HEK293 (cell line): Measurements from ENCODE around the gene KRTAP9-7.
"Not testable (repeated sequence)": the region's sequence is repeated elsewhere in the genome, so short reads cannot be mapped to it uniquely, and the experiment has no call there.

ENCODE experiments used
- CTCF ChIA-PET: fragments of 350-600 bp; formaldehyde crosslinking; extraction: SDS; loops from one replicate; lab custom pipeline; 2021; ENCODE audit warnings: antibody characterized with exemption; lab: Yijun Ruan, JAX
- POLR2A ChIA-PET: fragments of 300-600 bp; formaldehyde crosslinking; extraction: SDS; loops from one replicate; lab custom pipeline; 2020; ENCODE audit warnings: antibody characterized with exemption, inconsistent platforms; lab: Yijun Ruan, JAX
- H3K27ac ChIP-seq: fragments of 200-500 bp; sonication (Bioruptor generic); 2 replicates; pipeline ENCODE4 v1.5.1; 2014; ENCODE audit warnings: low read depth, low read length, control low read depth, inconsistent platforms; ENCODE audit errors: extremely low read depth
- H3K36me3 ChIP-seq, 2 experiments: fragments of 200-500 bp in 1 of 2; sonication (Bioruptor generic) in 1 of 2; 1 replicate in 1 of 2; 2 replicates in 1 of 2; pipeline ENCODE4 v1.5.1; 2014 to 2017; ENCODE audit warnings: inconsistent platforms in 2 of 2, low read length in 2 of 2; ENCODE audit not compliant: control insufficient read depth in 2 of 2, insufficient read depth in 1 of 2
- H3K4me1 ChIP-seq: fragments of 200-500 bp; sonication (Bioruptor generic); 2 replicates; pipeline ENCODE4 v1.5.1; 2014; ENCODE audit warnings: mild to moderate bottlenecking, low read length, inconsistent platforms; ENCODE audit not compliant: control insufficient read depth, insufficient read depth
- H3K4me3 ChIP-seq: 2 replicates; pipeline ENCODE4 v1.5.1; 2011; ENCODE audit warnings: low read depth, mild to moderate bottlenecking, control low read depth, low read length, moderate library complexity
- H3K9me3 ChIP-seq: fragments of 200-500 bp; sonication (Bioruptor generic); 2 replicates; pipeline ENCODE4 v1.5.1; 2014; ENCODE audit warnings: low read depth, low read length, inconsistent platforms; ENCODE audit not compliant: control insufficient read depth, insufficient read depth
- CTCF ChIP-seq: fragments of 450-650 bp; formaldehyde crosslinking; IDR thresholded peaks from 2 replicates; pipeline ENCODE4 v1.5.1; 2016; ENCODE audit warnings: missing biosample characterization, missing genetic modification characterization
- INSM2 ChIP-seq: fragments of 450-650 bp; formaldehyde crosslinking; IDR thresholded peaks from 2 replicates; pipeline ENCODE4 v1.5.1; 2016; ENCODE audit warnings: missing biosample characterization, missing genetic modification characterization
- PRDM10 ChIP-seq: fragments of 450-650 bp; formaldehyde crosslinking; IDR thresholded peaks from 2 replicates; pipeline ENCODE4 v1.5.1; 2016; ENCODE audit warnings: missing biosample characterization, missing genetic modification characterization
- SCRT1 ChIP-seq: fragments of 450-650 bp; formaldehyde crosslinking; IDR thresholded peaks from 2 replicates; pipeline ENCODE4 v1.5.1; 2016; ENCODE audit warnings: missing biosample characterization, missing genetic modification characterization, borderline replicate concordance
- SCRT2 ChIP-seq: fragments of 450-650 bp; formaldehyde crosslinking; IDR thresholded peaks from 2 replicates; pipeline ENCODE4 v1.5.1; 2016; ENCODE audit warnings: missing biosample characterization, missing genetic modification characterization
- TCF7L2 ChIP-seq: IDR thresholded peaks from 2 replicates; pipeline ENCODE4 v1.6.1; 2011; ENCODE audit warnings: low read depth, mild to moderate bottlenecking, inconsistent platforms, low read length, moderate library complexity, borderline replicate concordance
- ZBTB21 ChIP-seq: fragments of 450-650 bp; formaldehyde crosslinking; IDR thresholded peaks from 2 replicates; pipeline ENCODE4 v1.5.1; 2017; ENCODE audit warnings: missing biosample characterization, missing genetic modification characterization
- ZIC2 ChIP-seq: fragments of 450-650 bp; formaldehyde crosslinking; IDR thresholded peaks from 2 replicates; pipeline ENCODE4 v1.5.1; 2016; ENCODE audit warnings: missing biosample characterization, missing genetic modification characterization
- ZNF175 ChIP-seq: fragments of 450-650 bp; formaldehyde crosslinking; IDR thresholded peaks from 2 replicates; pipeline ENCODE4 v1.5.1; 2016; ENCODE audit warnings: missing biosample characterization, missing genetic modification characterization
- ZNF274 ChIP-seq, 2 experiments: fragments of 200-500 bp in 1 of 2; fragments of 450-650 bp in 1 of 2; sonication (Bioruptor generic) in 1 of 2; formaldehyde crosslinking in 1 of 2; IDR thresholded peaks; 2 replicates each; pipeline versions ENCODE4 v1.5.1 to v1.6.1; 2014 to 2016; ENCODE audit warnings: borderline replicate concordance in 1 of 2, inconsistent platforms in 1 of 2, low read length in 1 of 2, missing biosample characterization in 1 of 2, missing genetic modification characterization in 1 of 2
- ZNF416 ChIP-seq: fragments of 450-650 bp; formaldehyde crosslinking; IDR thresholded peaks from 2 replicates; pipeline ENCODE4 v1.5.1; 2016; ENCODE audit warnings: missing biosample characterization, missing genetic modification characterization
- ZNF501 ChIP-seq: fragments of 450-650 bp; formaldehyde crosslinking; IDR thresholded peaks from 2 replicates; pipeline ENCODE4 v1.5.1; 2016; ENCODE audit warnings: missing biosample characterization, missing genetic modification characterization
- ZNF600 ChIP-seq: fragments of 450-650 bp; formaldehyde crosslinking; IDR thresholded peaks from 2 replicates; pipeline ENCODE4 v1.5.1; 2016; ENCODE audit warnings: missing biosample characterization, missing genetic modification characterization
- ZNF626 ChIP-seq: fragments of 450-650 bp; sonication (Bioruptor Pico); formaldehyde crosslinking; IDR thresholded peaks from 2 replicates; pipeline ENCODE4 v1.5.1; 2018; ENCODE audit warnings: missing biosample characterization, missing genetic modification characterization, inconsistent platforms
- TF ChIP-seq, protein P1 (sequence below): fragments of 450-650 bp; formaldehyde crosslinking; IDR thresholded peaks from 2 replicates; pipeline ENCODE4 v1.5.1; 2017; ENCODE audit warnings: missing biosample characterization, missing genetic modification characterization
- TF ChIP-seq, protein P2 (sequence below): fragments of 450-650 bp; formaldehyde crosslinking; IDR thresholded peaks from 2 replicates; pipeline ENCODE4 v1.5.1; 2016; ENCODE audit warnings: missing biosample characterization, missing genetic modification characterization

Gene KRTAP9-7

DNA sequence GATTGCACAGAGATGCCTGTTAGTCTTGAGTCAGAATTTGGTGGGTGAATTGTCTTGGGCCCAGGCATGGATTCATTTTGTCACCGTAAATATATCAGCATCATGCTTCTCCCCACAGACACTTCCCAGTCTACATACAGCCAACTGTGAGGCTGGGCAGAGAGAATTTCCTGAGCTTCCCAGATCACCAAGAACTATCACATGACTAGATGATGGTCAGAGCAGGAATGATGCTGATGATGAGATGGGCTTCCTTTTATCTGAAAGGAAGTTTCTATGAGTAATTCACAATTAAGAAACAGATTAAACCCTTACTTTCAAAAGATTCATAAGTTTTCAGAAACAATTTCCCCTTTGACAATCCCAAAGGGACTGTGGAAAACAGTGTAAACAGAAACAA is 20.6 kb upstream of the KRTAP9-7 start (continued):
- TF ChIP-seq ZNF416 (tag by site-specific recombination) (no peak), PRDM10 (tag by site-specific recombination) (no peak), ZNF600 (tag by site-specific recombination) (no peak), ZNF175 (tag by site-specific recombination) (no peak), INSM2 (tag by site-specific recombination) (no peak), ZNF626 (tag by site-specific recombination) (no peak)

GRCh38 chr17:41255381-41256290 is 19.9 kb upstream of the KRTAP9-7 start, which contains the start of gene KRTAP9-9:
TSS of gene KRTAP9-9 (plus strand) at chr17:41255384.
- TF ChIP-seq ZIC2 (tag by site-specific recombination), result peak; percentile 40
- TF ChIP-seq SCRT2 (tag by site-specific recombination), result peak; percentile 73
- peak; percentile 75 for TF ChIP-seq SCRT1 (tag by site-specific recombination)
- H3K27ac ChIP-seq, H3K4me1 ChIP-seq, H3K36me3 ChIP-seq, H3K9me3 ChIP-seq, H3K4me3 ChIP-seq, POLR2A ChIA-PET: not testable (repeated sequence)
- CTCF ChIA-PET, result interaction anchor here (0.6 kb wide), 1 partner anchor 332 kb away, joined by 3 read pairs; no protein-coding TSS in a partner anchor

GRCh38 chr17:41256291-41256685 is 19.2 kb upstream of the KRTAP9-7 start:
- H3K36me3 ChIP-seq, result no peaks in the 10 kb centered on the region
- H3K4me3 ChIP-seq, result no peak overlapping the region
- no peaks in the 10 kb centered on the region for H3K9me3 ChIP-seq
- CTCF ChIA-PET, result no interaction called here
- POLR2A ChIA-PET, result no interaction called here
- TF ChIP-seq, protein P1, sequence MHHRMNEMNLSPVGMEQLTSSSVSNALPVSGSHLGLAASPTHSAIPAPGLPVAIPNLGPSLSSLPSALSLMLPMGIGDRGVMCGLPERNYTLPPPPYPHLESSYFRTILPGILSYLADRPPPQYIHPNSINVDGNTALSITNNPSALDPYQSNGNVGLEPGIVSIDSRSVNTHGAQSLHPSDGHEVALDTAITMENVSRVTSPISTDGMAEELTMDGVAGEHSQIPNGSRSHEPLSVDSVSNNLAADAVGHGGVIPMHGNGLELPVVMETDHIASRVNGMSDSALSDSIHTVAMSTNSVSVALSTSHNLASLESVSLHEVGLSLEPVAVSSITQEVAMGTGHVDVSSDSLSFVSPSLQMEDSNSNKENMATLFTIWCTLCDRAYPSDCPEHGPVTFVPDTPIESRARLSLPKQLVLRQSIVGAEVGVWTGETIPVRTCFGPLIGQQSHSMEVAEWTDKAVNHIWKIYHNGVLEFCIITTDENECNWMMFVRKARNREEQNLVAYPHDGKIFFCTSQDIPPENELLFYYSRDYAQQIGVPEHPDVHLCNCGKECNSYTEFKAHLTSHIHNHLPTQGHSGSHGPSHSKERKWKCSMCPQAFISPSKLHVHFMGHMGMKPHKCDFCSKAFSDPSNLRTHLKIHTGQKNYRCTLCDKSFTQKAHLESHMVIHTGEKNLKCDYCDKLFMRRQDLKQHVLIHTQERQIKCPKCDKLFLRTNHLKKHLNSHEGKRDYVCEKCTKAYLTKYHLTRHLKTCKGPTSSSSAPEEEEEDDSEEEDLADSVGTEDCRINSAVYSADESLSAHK (tag by site-specific recombination), result no peak
- TF ChIP-seq ZNF274 (IDR thresholded peaks at IDR 0.05; ENCODE audit: low read length), result no peak
- TF ChIP-seq ZNF274 (tag by site-specific recombination; IDR thresholded peaks at IDR 0.05; ENCODE audit: borderline replicate concordance), result no peak
- TF ChIP-seq, protein P2, sequence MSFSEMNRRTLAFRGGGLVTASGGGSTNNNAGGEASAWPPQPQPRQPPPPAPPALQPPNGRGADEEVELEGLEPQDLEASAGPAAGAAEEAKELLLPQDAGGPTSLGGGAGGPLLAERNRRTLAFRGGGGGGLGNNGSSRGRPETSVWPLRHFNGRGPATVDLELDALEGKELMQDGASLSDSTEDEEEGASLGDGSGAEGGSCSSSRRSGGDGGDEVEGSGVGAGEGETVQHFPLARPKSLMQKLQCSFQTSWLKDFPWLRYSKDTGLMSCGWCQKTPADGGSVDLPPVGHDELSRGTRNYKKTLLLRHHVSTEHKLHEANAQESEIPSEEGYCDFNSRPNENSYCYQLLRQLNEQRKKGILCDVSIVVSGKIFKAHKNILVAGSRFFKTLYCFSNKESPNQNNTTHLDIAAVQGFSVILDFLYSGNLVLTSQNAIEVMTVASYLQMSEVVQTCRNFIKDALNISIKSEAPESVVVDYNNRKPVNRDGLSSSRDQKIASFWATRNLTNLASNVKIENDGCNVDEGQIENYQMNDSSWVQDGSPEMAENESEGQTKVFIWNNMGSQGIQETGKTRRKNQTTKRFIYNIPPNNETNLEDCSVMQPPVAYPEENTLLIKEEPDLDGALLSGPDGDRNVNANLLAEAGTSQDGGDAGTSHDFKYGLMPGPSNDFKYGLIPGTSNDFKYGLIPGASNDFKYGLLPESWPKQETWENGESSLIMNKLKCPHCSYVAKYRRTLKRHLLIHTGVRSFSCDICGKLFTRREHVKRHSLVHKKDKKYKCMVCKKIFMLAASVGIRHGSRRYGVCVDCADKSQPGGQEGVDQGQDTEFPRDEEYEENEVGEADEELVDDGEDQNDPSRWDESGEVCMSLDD (tag by site-specific recombination), result no peak
- no peak for TF ChIP-seq ZBTB21 (tag by site-specific recombination)
- no peak for TF ChIP-seq CTCF (tag by site-specific recombination)
- no peak for TF ChIP-seq ZNF501 (tag by site-specific recombination)
- TF ChIP-seq TCF7L2, result no peak
- H3K4me1 ChIP-seq, result no peaks in the 10 kb centered on the region
- no peak overlapping the region for H3K27ac ChIP-seq
